ENCODE results near the gene C19orf53. TPM values are rescaled to one million over a fixed set of nuclear protein-coding genes. Genes with fewer than 3 reads are reported as not detected.

Gene C19orf53
- total RNA-seq (2014; rRNA removed; shearing (Covaris generic)) (162 and 177 TPM in 2 replicates), total RNA-seq (2022) (80.3 and 90.1 TPM in 2 replicates), Bru-seq, nascent RNA (percentile 83 among the genes with signal in this experiment), BruChase-seq, experiment 1, labeled RNA remaining after a 6-hour chase (percentile 83 among the genes with signal in this experiment), BruChase-seq, experiment 2, labeled RNA remaining after a 2-hour chase (percentile 75 among the genes with signal in this experiment)
- long read RNA-seq, transcript C19orf53-202 (3 exons, 873 nt): major isoform, 107 of 113 reads
- long read RNA-seq, partial matches to known transcripts: 0 of 113 reads
- long read RNA-seq, other reads (novel, unspliced or antisense): 3 of 113 reads

DNA sequence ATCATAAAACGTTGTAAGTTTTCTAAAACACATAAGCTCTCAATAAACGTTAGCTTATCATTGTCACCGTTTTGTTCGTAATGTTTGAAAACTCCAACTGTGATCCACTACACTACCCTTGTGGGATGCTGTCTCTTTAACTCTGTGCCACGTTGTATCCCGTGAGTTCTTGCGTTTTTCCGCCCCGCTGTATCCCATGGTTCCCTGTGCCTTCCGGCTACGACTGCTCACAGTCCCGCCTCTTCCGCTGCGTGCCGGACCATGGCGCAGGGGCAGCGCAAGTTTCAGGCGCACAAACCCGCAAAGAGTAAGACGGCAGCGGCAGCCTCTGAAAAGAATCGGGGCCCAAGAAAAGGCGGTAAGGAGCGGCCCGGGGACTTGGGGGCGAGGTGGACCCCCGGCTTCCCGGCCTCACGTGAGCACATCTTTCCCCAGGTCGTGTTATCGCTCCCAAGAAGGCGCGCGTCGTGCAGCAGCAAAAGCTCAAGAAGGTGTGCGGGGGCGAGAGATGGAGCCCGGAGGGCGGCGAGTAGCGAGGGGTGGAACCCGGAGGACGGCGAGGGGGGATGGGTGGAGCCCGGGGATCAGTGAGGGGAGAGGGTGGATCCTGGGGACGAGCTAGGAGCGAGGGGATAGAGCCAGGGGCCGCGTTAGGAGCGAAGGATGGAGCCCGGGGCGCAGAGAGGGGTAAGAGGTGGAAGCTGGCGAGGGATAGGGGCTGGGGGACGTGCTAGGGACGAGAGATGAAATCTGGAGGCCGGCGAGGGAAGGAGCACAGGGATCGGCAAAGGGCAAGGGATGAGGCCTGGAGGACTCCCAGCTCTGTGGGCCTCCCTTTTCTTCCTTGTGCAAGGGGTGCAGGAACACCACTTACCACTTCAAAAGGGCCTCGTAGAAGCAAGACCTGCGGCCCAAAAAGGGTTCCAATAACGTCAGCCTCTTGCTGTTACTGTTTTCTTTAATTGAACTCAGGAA is at the start of gene C19orf53:
C19orf53 (plus strand) TSS at position 240 of the 975 bp plus-strand sequence; CDS start at position 262, 22 bp downstream.
- H2AFZ ChIP-seq (ENCODE audit: low read length): peak within 1 kb of the TSS; percentile 68; the same call in 1 of the 2 replicates
- peak within 1 kb of the TSS; percentile 99 for H3K4me3 ChIP-seq (ENCODE audit: low read depth, low read length, poor library complexity, severe bottlenecking)
- H3K36me3 ChIP-seq (ENCODE audit: insufficient read depth, low read length): peaks cover 41% of the 10 kb centered on the region
- H3K4me2 ChIP-seq (ENCODE audit: low read length): peak within 1 kb of the TSS; percentile 99
- H4K20me1 ChIP-seq (ENCODE audit: insufficient read depth, low read length): no peaks in the 10 kb centered on the region; the same call in 1 of the 2 replicates
- intact Hi-C loops (cut with micrococcal nuclease; ENCODE audit: unreplicated experiment): no loop called here
- no peak for TF ChIP-seq CTCF (conservative IDR thresholded peaks at IDR 0.05; ENCODE audit: low read length)
- TF ChIP-seq EZH2phosphoT487 (IDR thresholded peaks at IDR 0.05; ENCODE audit: borderline replicate concordance, low read depth, low read length): no peak
- H3K79me2 ChIP-seq (ENCODE audit: insufficient read depth, low read depth, low read length): peaks cover 22% of the 10 kb centered on the region
- peak within 1 kb of the TSS; percentile 51 for H3K27ac ChIP-seq (ENCODE audit: low read depth, low read length, poor library complexity, severe bottlenecking)
- no peaks in the 10 kb centered on the region for H3K9me3 ChIP-seq (ENCODE audit: low read length)
- CTCF ChIA-PET (ENCODE audit: unreplicated experiment): no interaction called here
- peaks cover 11% of the 10 kb centered on the region for H3K4me1 ChIP-seq (ENCODE audit: insufficient read depth, low read length, poor library complexity, severe bottlenecking)
- DNase-seq (ENCODE audit: low spot score): peak; percentile 90
- no TSS peak for BruUV-seq (replicated peaks)
- H3K9me2 ChIP-seq (ENCODE audit: insufficient read depth, low read length): no peaks in the 10 kb centered on the region
- POLR2A ChIA-PET: interaction anchor here (0.6 to 3.4 kb wide), 11 partner anchors 9 to 1685 kb away, joined by 3 to 10 read pairs (median 3); partner anchors contain the start of gene MRI1

DNA sequence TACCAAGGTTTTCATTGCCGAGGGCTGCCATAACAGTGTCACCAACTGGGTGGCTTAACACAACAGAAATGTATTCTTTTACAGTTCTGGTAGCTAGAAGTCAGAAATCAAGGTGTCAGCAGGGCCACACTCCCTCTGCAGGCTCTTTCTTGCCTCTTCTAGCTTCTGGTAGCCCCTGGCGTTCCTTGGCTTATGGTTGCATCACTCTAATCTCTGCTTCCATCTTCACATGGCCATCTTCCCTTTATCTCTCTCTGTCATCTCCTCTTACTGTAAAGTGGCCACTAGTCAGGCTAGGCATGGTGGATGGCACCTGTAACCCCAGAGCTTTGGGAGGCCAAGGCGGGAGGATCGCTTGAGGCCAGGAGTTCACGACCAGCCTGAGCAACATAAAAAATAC is 47.9 kb upstream of the C19orf53 start:
- Histone ChIP-seq H3K9me2 (ENCODE audit: insufficient read depth, low read length) (no peaks in the 10 kb centered on the region), H3K4me2 (ENCODE audit: low read length) (no peak overlapping the region), H3K79me2 (ENCODE audit: insufficient read depth, low read depth, low read length) (no peaks in the 10 kb centered on the region), H3K4me1 (ENCODE audit: insufficient read depth, low read length, poor library complexity, severe bottlenecking) (peaks cover 17% of the 10 kb centered on the region), H3K27ac (ENCODE audit: low read depth, low read length, poor library complexity, severe bottlenecking) (no peak overlapping the region), H3K9me3 (ENCODE audit: low read length) (no peaks in the 10 kb centered on the region), H2AFZ (ENCODE audit: low read length) (no peak overlapping the region), H3K4me3 (ENCODE audit: low read depth, low read length, poor library complexity, severe bottlenecking) (no peak overlapping the region), H3K36me3 (ENCODE audit: insufficient read depth, low read length) (no peaks in the 10 kb centered on the region), H4K20me1 (ENCODE audit: insufficient read depth, low read length) (no peaks in the 10 kb centered on the region)
- TF ChIP-seq EZH2phosphoT487 (IDR thresholded peaks at IDR 0.05; ENCODE audit: borderline replicate concordance, low read depth, low read length): no peak
- no peak for TF ChIP-seq CTCF (conservative IDR thresholded peaks at IDR 0.05; ENCODE audit: low read length)
- DNase-seq (ENCODE audit: low spot score): no peak
- CTCF ChIA-PET (ENCODE audit: unreplicated experiment): no interaction called here
- POLR2A ChIA-PET: interaction anchor here (0.6 to 0.9 kb wide), 2 partner anchors 87 to 136 kb away, joined by 3 read pairs; no protein-coding TSS in a partner anchor
- intact Hi-C loops (cut with micrococcal nuclease; ENCODE audit: unreplicated experiment): no loop called here
- no TSS peak for BruUV-seq (replicated peaks)
